HEK293 (cell line): ENCODE measurements around the gene UBE3C.

ENCODE experiments used
- CTCF ChIA-PET: fragments of 350-600 bp; formaldehyde crosslinking; extraction: SDS; loops from one replicate; lab custom pipeline; 2021; ENCODE audit warnings: antibody characterized with exemption; lab: Yijun Ruan, JAX
- POLR2A ChIA-PET: fragments of 300-600 bp; formaldehyde crosslinking; extraction: SDS; loops from one replicate; lab custom pipeline; 2020; ENCODE audit warnings: antibody characterized with exemption, inconsistent platforms; lab: Yijun Ruan, JAX
- H3K27ac ChIP-seq: fragments of 200-500 bp; sonication (Bioruptor generic); 2 replicates; pipeline ENCODE4 v1.5.1; 2014; ENCODE audit warnings: low read depth, low read length, control low read depth, inconsistent platforms; ENCODE audit errors: extremely low read depth
- H3K36me3 ChIP-seq, 2 experiments: fragments of 200-500 bp in 1 of 2; sonication (Bioruptor generic) in 1 of 2; 1 replicate in 1 of 2; 2 replicates in 1 of 2; pipeline ENCODE4 v1.5.1; 2014 to 2017; ENCODE audit warnings: inconsistent platforms in 2 of 2, low read length in 2 of 2; ENCODE audit not compliant: control insufficient read depth in 2 of 2, insufficient read depth in 1 of 2
- H3K4me1 ChIP-seq: fragments of 200-500 bp; sonication (Bioruptor generic); 2 replicates; pipeline ENCODE4 v1.5.1; 2014; ENCODE audit warnings: mild to moderate bottlenecking, low read length, inconsistent platforms; ENCODE audit not compliant: control insufficient read depth, insufficient read depth
- H3K4me3 ChIP-seq: 2 replicates; pipeline ENCODE4 v1.5.1; 2011; ENCODE audit warnings: low read depth, mild to moderate bottlenecking, control low read depth, low read length, moderate library complexity
- H3K9me3 ChIP-seq: fragments of 200-500 bp; sonication (Bioruptor generic); 2 replicates; pipeline ENCODE4 v1.5.1; 2014; ENCODE audit warnings: low read depth, low read length, inconsistent platforms; ENCODE audit not compliant: control insufficient read depth, insufficient read depth
- GLIS1 ChIP-seq: fragments of 450-650 bp; formaldehyde crosslinking; IDR thresholded peaks from 2 replicates; pipeline ENCODE4 v1.5.1; 2016; ENCODE audit warnings: missing biosample characterization, missing genetic modification characterization
- IKZF3 ChIP-seq: fragments of 450-650 bp; IDR thresholded peaks from 2 replicates; pipeline ENCODE4 v1.5.0; 2018; ENCODE audit warnings: missing biosample characterization, mild to moderate bottlenecking, missing genetic modification characterization, moderate library complexity
- MYNN ChIP-seq: fragments of 450-650 bp; formaldehyde crosslinking; IDR thresholded peaks from 2 replicates; pipeline ENCODE4 v1.5.1; 2016; ENCODE audit warnings: missing biosample characterization, missing genetic modification characterization, borderline replicate concordance
- SCRT1 ChIP-seq: fragments of 450-650 bp; formaldehyde crosslinking; IDR thresholded peaks from 2 replicates; pipeline ENCODE4 v1.5.1; 2016; ENCODE audit warnings: missing biosample characterization, missing genetic modification characterization, borderline replicate concordance
- SP3 ChIP-seq: fragments of 450-650 bp; formaldehyde crosslinking; IDR thresholded peaks from 2 replicates; pipeline ENCODE4 v1.5.1; 2016; ENCODE audit warnings: missing biosample characterization, missing genetic modification characterization
- TCF7L2 ChIP-seq: IDR thresholded peaks from 2 replicates; pipeline ENCODE4 v1.6.1; 2011; ENCODE audit warnings: low read depth, mild to moderate bottlenecking, inconsistent platforms, low read length, moderate library complexity, borderline replicate concordance
- ZBTB21 ChIP-seq: fragments of 450-650 bp; formaldehyde crosslinking; IDR thresholded peaks from 2 replicates; pipeline ENCODE4 v1.5.1; 2017; ENCODE audit warnings: missing biosample characterization, missing genetic modification characterization
- ZFP41 ChIP-seq: fragments of 450-650 bp; formaldehyde crosslinking; IDR thresholded peaks from 2 replicates; pipeline ENCODE4 v1.5.1; 2016; ENCODE audit warnings: missing biosample characterization, missing genetic modification characterization, borderline replicate concordance
- ZIC2 ChIP-seq: fragments of 450-650 bp; formaldehyde crosslinking; IDR thresholded peaks from 2 replicates; pipeline ENCODE4 v1.5.1; 2016; ENCODE audit warnings: missing biosample characterization, missing genetic modification characterization
- ZNF37A ChIP-seq: fragments of 450-650 bp; IDR thresholded peaks from 2 replicates; pipeline ENCODE4 v1.5.1; 2018; ENCODE audit warnings: missing biosample characterization, missing genetic modification characterization
- ZNF529 ChIP-seq: fragments of 450-650 bp; formaldehyde crosslinking; IDR thresholded peaks from 2 replicates; pipeline ENCODE4 v1.5.1; 2017; ENCODE audit warnings: missing genetic modification characterization, missing biosample characterization; ENCODE audit not compliant: insufficient replicate concordance
- ZNF585B ChIP-seq: fragments of 450-650 bp; formaldehyde crosslinking; IDR thresholded peaks from 2 replicates; pipeline ENCODE4 v1.5.1; 2016; ENCODE audit warnings: missing biosample characterization, missing genetic modification characterization
- ZNF701 ChIP-seq: fragments of 450-650 bp; formaldehyde crosslinking; IDR thresholded peaks from 2 replicates; pipeline ENCODE4 v1.5.1; 2016; ENCODE audit warnings: missing biosample characterization, missing genetic modification characterization
- ZNF76 ChIP-seq: fragments of 450-650 bp; formaldehyde crosslinking; IDR thresholded peaks from 2 replicates; pipeline ENCODE4; 2016; ENCODE audit warnings: low read depth, missing biosample characterization, missing genetic modification characterization, borderline replicate concordance
- TF ChIP-seq, protein P1 (sequence below): fragments of 450-650 bp; formaldehyde crosslinking; IDR thresholded peaks from 2 replicates; pipeline ENCODE4 v1.5.1; 2017; ENCODE audit warnings: missing biosample characterization, missing genetic modification characterization
- TF ChIP-seq, protein P2 (sequence below): fragments of 450-650 bp; formaldehyde crosslinking; IDR thresholded peaks from 2 replicates; pipeline ENCODE4 v1.5.1; 2016; ENCODE audit warnings: missing biosample characterization, missing genetic modification characterization

The UBE3C gene

DNA sequence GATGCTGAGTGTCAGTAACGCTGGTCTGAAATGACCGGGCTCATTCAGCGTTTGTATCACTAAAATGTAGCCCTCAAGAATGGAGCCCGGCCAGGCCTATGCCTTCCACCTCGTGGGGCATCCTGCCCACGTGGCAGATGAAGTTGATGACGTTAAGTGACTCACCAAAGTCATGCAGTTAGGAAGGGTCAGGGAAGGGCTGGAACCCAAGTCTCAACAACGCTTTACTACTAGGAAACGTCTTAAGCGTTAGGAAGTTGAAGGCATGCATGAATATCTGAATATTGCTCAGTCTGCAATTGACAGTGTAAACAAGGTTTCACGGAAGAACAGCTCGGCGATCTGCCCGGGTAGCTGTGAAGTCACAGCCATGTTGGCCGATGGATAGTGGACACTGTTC is 14.0 kb upstream of the UBE3C start:
- H3K4me1 ChIP-seq = no peaks in the 10 kb centered on the region
- no peaks in the 10 kb centered on the region for H3K9me3 ChIP-seq
- H3K27ac ChIP-seq = no peak overlapping the region
- no peak for TF ChIP-seq ZNF529
- ChIA-PET POLR2A (no interaction called here), CTCF (no interaction called here)
- H3K36me3 ChIP-seq = no peaks in the 10 kb centered on the region
- no peak overlapping the region for H3K4me3 ChIP-seq

DNA sequence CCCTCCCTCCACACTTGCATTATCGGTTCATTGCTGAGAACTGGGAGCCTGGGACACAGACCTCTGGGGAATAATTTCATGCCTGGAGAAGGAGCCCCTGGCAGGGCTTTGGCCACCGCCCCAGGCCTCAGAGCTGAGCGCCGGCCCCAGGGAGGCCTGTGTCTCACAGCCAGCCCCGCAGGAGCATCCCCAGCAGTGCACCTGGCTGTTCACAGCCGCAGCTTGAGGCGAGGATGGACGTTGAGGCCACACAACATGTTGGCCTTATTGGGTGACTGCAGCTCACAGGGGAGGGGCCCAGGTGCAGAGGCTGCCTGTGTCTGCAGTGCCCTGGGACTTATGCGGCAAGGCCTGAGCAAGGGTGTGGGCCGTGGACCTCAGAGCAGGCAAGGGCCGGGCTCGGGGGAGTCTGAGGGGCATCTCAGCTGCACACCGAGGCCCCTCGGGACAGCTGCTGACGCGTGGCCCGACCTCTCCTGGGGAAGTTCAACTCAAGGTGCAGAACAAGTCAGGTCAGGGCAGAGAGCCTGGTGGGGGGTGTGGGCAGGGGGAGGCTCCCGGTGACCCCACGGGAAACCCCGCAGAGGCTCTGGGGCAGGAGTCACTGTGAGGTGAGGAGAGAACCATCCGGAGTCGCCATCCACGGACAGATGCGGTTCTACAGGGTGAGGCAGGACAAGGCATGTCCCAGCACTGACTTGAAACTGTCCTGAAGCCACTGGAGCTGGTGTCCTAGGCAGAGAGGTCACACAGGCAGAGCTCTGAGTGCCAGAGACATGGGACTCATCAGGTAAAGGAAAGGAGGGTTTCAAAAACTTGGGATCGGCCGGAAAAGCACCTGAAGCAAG is 13.1 kb upstream of the UBE3C start:
- no peaks in the 10 kb centered on the region for H3K36me3 ChIP-seq
- H3K4me1 ChIP-seq = no peaks in the 10 kb centered on the region
- TF ChIP-seq ZNF37A (tag by site-specific recombination) (no peak), ZIC2 (peak; percentile 59)
- TF ChIP-seq, all 188 proteins: peak for 1
- no peaks in the 10 kb centered on the region for H3K9me3 ChIP-seq
- CTCF ChIA-PET = no interaction called here
- no peak overlapping the region for H3K4me3 ChIP-seq
- no peak overlapping the region for H3K27ac ChIP-seq
- POLR2A ChIA-PET = no interaction called here

DNA sequence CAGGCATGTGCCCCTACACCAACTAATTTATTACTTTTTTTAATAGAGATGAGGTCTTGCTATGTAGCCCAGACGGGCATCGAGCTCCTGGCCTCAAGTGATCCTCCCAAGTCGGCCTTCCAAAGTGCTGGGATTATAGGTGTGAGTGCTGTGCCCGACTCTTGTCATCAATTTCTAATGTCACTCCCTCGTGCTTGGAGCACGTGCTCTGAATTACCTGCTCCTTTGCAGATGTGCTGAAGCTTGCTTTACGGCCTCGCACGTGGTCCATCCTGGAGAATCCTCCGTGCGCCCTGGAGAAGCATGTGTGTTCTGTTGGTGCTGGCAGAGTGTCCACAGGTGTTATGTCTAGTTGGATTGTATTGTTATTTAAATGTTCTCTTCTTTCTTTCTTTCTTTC is 11.8 kb upstream of the UBE3C start:
- POLR2A ChIA-PET = no interaction called here
- no peak for TF ChIP-seq IKZF3 (tag by site-specific recombination)
- no peak for TF ChIP-seq ZBTB21 (tag by site-specific recombination)
- no peak for TF ChIP-seq ZNF76 (tag by site-specific recombination)
- TF ChIP-seq GLIS1 (tag by site-specific recombination) = no peak
- TF ChIP-seq, protein P1, sequence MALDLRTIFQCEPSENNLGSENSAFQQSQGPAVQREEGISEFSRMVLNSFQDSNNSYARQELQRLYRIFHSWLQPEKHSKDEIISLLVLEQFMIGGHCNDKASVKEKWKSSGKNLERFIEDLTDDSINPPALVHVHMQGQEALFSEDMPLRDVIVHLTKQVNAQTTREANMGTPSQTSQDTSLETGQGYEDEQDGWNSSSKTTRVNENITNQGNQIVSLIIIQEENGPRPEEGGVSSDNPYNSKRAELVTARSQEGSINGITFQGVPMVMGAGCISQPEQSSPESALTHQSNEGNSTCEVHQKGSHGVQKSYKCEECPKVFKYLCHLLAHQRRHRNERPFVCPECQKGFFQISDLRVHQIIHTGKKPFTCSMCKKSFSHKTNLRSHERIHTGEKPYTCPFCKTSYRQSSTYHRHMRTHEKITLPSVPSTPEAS = no peak
- TF ChIP-seq SCRT1 (tag by site-specific recombination) = no peak
- TF ChIP-seq ZNF701 (tag by site-specific recombination) = no peak
- no peak overlapping the region for H3K27ac ChIP-seq
- no peak overlapping the region for H3K4me3 ChIP-seq
- no peaks in the 10 kb centered on the region for H3K9me3 ChIP-seq
- CTCF ChIA-PET = no interaction called here
- no peaks in the 10 kb centered on the region for H3K4me1 ChIP-seq
- no peaks in the 10 kb centered on the region for H3K36me3 ChIP-seq

DNA sequence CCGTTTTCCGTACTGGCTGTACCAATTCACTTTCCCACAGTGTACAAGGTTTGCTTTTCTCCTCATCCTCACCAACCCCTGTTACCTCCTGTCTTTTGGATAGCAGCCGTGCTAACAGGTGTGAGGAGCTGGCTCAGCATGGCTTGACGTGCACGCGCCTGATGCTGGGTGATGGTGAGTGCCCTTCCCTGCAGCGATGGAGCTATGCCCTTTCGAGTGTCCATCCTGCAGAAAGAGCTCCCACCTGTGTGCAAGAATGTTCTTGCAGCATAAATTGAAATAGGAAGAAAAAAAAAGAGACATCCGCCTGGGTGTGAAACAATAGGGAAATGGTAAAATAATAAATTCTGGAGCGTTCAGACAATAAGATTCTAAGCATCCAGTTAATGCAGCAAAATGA is 9.5 kb upstream of the UBE3C start:
- Histone ChIP-seq H3K4me3 (no peak overlapping the region), H3K9me3 (no peaks in the 10 kb centered on the region), H3K27ac (no peak overlapping the region), H3K36me3 (no peaks in the 10 kb centered on the region), H3K4me1 (no peaks in the 10 kb centered on the region)
- TF ChIP-seq ZNF585B (tag by site-specific recombination) (no peak), TCF7L2 (no peak), SP3 (tag by site-specific recombination) (no peak), MYNN (tag by site-specific recombination) (no peak), ZFP41 (tag by site-specific recombination) (no peak)
- TF ChIP-seq, protein P2, sequence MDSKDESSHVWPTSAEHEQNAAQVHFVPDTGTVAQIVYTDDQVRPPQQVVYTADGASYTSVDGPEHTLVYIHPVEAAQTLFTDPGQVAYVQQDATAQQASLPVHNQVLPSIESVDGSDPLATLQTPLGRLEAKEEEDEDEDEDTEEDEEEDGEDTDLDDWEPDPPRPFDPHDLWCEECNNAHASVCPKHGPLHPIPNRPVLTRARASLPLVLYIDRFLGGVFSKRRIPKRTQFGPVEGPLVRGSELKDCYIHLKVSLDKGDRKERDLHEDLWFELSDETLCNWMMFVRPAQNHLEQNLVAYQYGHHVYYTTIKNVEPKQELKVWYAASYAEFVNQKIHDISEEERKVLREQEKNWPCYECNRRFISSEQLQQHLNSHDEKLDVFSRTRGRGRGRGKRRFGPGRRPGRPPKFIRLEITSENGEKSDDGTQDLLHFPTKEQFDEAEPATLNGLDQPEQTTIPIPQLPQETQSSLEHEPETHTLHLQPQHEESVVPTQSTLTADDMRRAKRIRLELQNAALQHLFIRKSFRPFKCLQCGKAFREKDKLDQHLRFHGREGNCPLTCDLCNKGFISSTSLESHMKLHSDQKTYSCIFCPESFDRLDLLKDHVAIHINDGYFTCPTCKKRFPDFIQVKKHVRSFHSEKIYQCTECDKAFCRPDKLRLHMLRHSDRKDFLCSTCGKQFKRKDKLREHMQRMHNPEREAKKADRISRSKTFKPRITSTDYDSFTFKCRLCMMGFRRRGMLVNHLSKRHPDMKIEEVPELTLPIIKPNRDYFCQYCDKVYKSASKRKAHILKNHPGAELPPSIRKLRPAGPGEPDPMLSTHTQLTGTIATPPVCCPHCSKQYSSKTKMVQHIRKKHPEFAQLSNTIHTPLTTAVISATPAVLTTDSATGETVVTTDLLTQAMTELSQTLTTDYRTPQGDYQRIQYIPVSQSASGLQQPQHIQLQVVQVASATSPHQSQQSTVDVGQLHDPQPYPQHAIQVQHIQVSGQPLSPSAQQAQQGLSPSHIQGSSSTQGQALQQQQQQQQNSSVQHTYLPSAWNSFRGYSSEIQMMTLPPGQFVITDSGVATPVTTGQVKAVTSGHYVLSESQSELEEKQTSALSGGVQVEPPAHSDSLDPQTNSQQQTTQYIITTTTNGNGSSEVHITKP = no peak
- POLR2A ChIA-PET = no interaction called here
- CTCF ChIA-PET = no interaction called here
